ENCODE measurements around the gene ARPP21. TPM values are rescaled to one million over a fixed set of nuclear protein-coding genes. Genes with fewer than 3 reads are reported as not detected.
"Not testable (repeated sequence)": the region's sequence is repeated elsewhere in the genome, so short reads cannot be mapped to it uniquely, and the experiment has no call there.

The ARPP21 gene
- total and polyA plus RNA-seq, 7 experiments from 2014 or later: not detected

GRCh38 chr3:35601959-35602358 lies 37.4 kb upstream of the ARPP21 start:
- Histone ChIP-seq H3K27me3 (ENCODE audit: control insufficient read depth in 2 of 2, insufficient read depth in 2 of 2, low read length in 2 of 2) (no peaks in the 10 kb centered on the region), H3K4me1 (ENCODE audit: control insufficient read depth in 2 of 2, insufficient read depth in 2 of 2, low read length in 2 of 2) (no peaks in the 10 kb centered on the region), H3K36me3 (ENCODE audit: control insufficient read depth in 2 of 3, insufficient read depth in 3 of 3, low read length in 3 of 3) (no peaks in the 10 kb centered on the region), H3K27ac (ENCODE audit: low read depth, low read length) (no peak overlapping the region), H3K9me3 (ENCODE audit: control insufficient read depth in 2 of 3, low read length in 3 of 3) (no peaks in the 10 kb centered on the region), H3K4me3 (ENCODE audit: low read length) (no peak overlapping the region)
- no peak for ATAC-seq
- H3K27ac Mint-ChIP-seq: no peak overlapping the region
- no peaks in the 10 kb centered on the region for H3K36me3 Mint-ChIP-seq
- H3K4me3 Mint-ChIP-seq: no peak overlapping the region
- intact Hi-C loops (cut with micrococcal nuclease): no loop called here
- peaks cover 0 to 23% (median 2%) of the 10 kb centered on the region in 11 donors for H3K9me3 Mint-ChIP-seq
- DNase-seq: no peak
- ChIA-PET CTCF (no interaction called here), POLR2A (no interaction called here)
- H3K27me3 Mint-ChIP-seq: no peaks in the 10 kb centered on the region
- no peaks in the 10 kb centered on the region for H3K4me1 Mint-ChIP-seq

DNA sequence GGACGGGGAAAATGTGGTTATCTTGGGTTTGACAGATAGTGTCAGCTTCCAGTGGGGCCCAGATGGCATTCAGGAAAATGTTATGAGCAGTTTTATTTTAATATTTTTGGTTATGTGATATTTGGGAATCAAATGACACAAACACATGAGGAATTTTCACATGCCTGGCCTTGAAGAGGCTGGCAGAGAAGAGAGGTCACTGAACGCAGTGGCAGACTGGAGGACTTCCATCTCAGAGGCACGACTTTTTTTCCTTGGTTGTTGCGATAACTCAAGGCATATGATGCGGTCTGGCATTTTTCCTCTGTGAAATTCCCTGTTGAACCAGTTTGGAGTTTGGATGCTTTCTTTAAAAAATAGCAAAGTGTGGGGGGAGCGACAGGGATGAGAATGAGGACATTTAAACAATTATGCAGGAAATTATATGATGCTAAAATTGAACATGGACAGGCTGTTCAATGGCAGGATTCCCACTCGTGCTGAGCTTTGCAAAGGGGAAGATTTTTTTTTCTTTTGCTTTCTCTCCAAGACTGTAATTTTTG lies 36.9 kb upstream of the ARPP21 start:
- intact Hi-C loops (cut with micrococcal nuclease): no loop called here

DNA sequence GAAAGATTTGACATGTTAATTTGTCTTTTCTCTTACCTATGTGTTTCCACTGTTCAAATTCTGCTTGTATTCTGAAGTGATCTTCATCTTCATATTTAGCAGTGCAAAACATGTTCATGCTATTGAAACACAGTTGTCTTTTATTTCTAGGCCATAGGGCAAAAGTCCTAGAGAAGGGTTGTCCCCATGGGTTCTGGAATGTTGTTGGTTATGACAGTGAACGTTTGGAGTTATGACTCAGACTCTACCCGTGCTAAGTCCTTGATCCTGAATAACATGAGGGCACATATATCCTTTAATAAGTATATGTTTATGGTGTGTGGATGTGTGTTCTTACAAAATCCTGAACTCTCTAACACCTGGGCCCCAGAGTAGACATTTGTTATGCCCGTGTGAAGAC lies 23.0 kb upstream of the ARPP21 start:
- Histone ChIP-seq H3K27me3 (ENCODE audit: control insufficient read depth in 2 of 2, insufficient read depth in 2 of 2, low read length in 2 of 2) (no peaks in the 10 kb centered on the region), H3K4me3 (ENCODE audit: low read length) (no peak overlapping the region), H3K4me1 (ENCODE audit: control insufficient read depth in 2 of 2, insufficient read depth in 2 of 2, low read length in 2 of 2) (no peaks in the 10 kb centered on the region), H3K9me3 (ENCODE audit: control insufficient read depth in 2 of 3, low read length in 3 of 3) (no peaks in the 10 kb centered on the region), H3K36me3 (ENCODE audit: control insufficient read depth in 2 of 3, insufficient read depth in 3 of 3, low read length in 3 of 3) (no peaks in the 10 kb centered on the region), H3K27ac (ENCODE audit: low read depth, low read length) (no peak overlapping the region)
- H3K4me1 Mint-ChIP-seq: no peaks in the 10 kb centered on the region
- H3K36me3 Mint-ChIP-seq: no peaks in the 10 kb centered on the region
- ChIA-PET POLR2A (no interaction called here), CTCF (interaction anchor here (0.8 kb wide), 1 partner anchor 10 kb away, joined by 3 read pairs; no protein-coding TSS in a partner anchor)
- intact Hi-C loops (cut with micrococcal nuclease): no loop called here
- H3K27me3 Mint-ChIP-seq: no peaks in the 10 kb centered on the region
- peaks cover 0 to 8% (median 2%) of the 10 kb centered on the region in 11 donors for H3K9me3 Mint-ChIP-seq
- ATAC-seq (no peak), DNase-seq (no peak)
- no peak overlapping the region for H3K4me3 Mint-ChIP-seq
- no peak overlapping the region for H3K27ac Mint-ChIP-seq

More for the DNA sequence above, 36.9 kb upstream of the ARPP21 start:
- H3K27ac Mint-ChIP-seq: no peak overlapping the region
- Histone ChIP-seq H3K27ac (ENCODE audit: low read depth, low read length) (no peak overlapping the region), H3K4me3 (ENCODE audit: low read length) (no peak overlapping the region), H3K4me1 (ENCODE audit: control insufficient read depth in 2 of 2, insufficient read depth in 2 of 2, low read length in 2 of 2) (no peaks in the 10 kb centered on the region), H3K36me3 (ENCODE audit: control insufficient read depth in 2 of 3, insufficient read depth in 3 of 3, low read length in 3 of 3) (no peaks in the 10 kb centered on the region), H3K9me3 (ENCODE audit: control insufficient read depth in 2 of 3, low read length in 3 of 3) (no peaks in the 10 kb centered on the region), H3K27me3 (ENCODE audit: control insufficient read depth in 2 of 2, insufficient read depth in 2 of 2, low read length in 2 of 2) (no peaks in the 10 kb centered on the region)
- ATAC-seq (no peak), DNase-seq (no peak)
- no peaks in the 10 kb centered on the region for H3K27me3 Mint-ChIP-seq
- H3K9me3 Mint-ChIP-seq: peaks cover 0 to 23% (median 2%) of the 10 kb centered on the region in 11 donors
- POLR2A ChIA-PET: no interaction called here
- H3K36me3 Mint-ChIP-seq: no peaks in the 10 kb centered on the region
- H3K4me1 Mint-ChIP-seq: no peaks in the 10 kb centered on the region
- CTCF ChIA-PET: no interaction called here
- no peak overlapping the region for H3K4me3 Mint-ChIP-seq

DNA sequence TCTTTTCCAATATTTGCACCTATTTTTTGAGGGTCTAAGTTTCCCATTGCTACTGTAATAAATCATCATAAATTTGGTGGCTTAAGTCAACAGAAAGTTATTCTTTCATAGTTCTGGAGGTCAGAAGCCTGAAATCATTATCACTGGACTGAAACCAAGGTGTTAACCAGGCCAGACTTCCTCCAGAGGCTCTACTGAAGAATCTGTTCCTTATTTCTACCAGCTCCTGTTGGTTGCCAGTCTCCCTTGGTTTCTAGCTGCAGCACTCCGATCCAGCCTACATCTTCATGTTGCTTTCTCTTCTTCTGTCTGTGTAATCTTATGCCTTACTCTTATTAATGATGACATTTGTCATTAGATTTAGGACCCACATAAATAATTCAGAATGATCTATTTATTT lies 22.0 kb upstream of the ARPP21 start:
- H3K27ac Mint-ChIP-seq: no peak overlapping the region
- POLR2A ChIA-PET: no interaction called here
- intact Hi-C loops (cut with micrococcal nuclease): no loop called here

DNA sequence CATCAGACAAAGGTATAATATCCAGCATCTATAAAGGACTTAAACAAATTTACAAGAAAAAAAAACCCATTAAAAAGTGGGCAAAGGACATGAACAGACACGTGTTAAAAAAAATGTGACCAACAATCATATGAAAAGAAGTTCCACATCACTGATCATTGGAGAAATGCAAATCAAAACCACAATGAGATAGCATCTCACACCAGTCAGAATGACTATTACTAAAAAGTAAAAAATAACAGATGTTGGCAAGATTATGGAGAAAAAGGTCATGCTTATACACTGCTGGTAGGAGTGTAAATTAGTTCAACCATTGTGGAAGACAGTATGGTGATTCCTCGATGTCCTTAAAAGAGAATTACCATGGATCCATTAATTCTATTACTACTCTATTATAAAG lies 19.1 kb upstream of the ARPP21 start:
- DNase-seq; H3K4me1 ChIP-seq (ENCODE audit: control insufficient read depth in 2 of 2, insufficient read depth in 2 of 2, low read length in 2 of 2); H3K36me3 ChIP-seq (ENCODE audit: control insufficient read depth in 2 of 3, insufficient read depth in 3 of 3, low read length in 3 of 3); H3K4me1 Mint-ChIP-seq; H3K4me3 Mint-ChIP-seq; H3K27ac Mint-ChIP-seq; H3K27me3 Mint-ChIP-seq; H3K27ac ChIP-seq (ENCODE audit: low read depth, low read length); H3K4me3 ChIP-seq (ENCODE audit: low read length); H3K27me3 ChIP-seq (ENCODE audit: control insufficient read depth in 2 of 2, insufficient read depth in 2 of 2, low read length in 2 of 2); POLR2A ChIA-PET; intact Hi-C loops (cut with micrococcal nuclease); H3K9me3 ChIP-seq (ENCODE audit: control insufficient read depth in 2 of 3, low read length in 3 of 3); CTCF ChIA-PET; H3K9me3 Mint-ChIP-seq; H3K36me3 Mint-ChIP-seq; ATAC-seq: not testable (repeated sequence)

More for the DNA sequence above, 22.0 kb upstream of the ARPP21 start:
- H3K4me1 ChIP-seq (ENCODE audit: control insufficient read depth in 2 of 2, insufficient read depth in 2 of 2, low read length in 2 of 2): no peaks in the 10 kb centered on the region
- ATAC-seq (no peak), DNase-seq (no peak)
- Mint-ChIP-seq H3K9me3 (peaks cover 0 to 8% (median 2%) of the 10 kb centered on the region in 11 donors), H3K36me3 (no peaks in the 10 kb centered on the region), H3K4me1 (no peaks in the 10 kb centered on the region), H3K27me3 (no peaks in the 10 kb centered on the region), H3K4me3 (no peak overlapping the region)
- CTCF ChIA-PET: interaction anchor here (0.6 kb wide), 1 partner anchor 13 kb away, joined by 3 read pairs; no protein-coding TSS in a partner anchor
- H3K4me3 ChIP-seq (ENCODE audit: low read length): no peak overlapping the region
- no peaks in the 10 kb centered on the region for H3K36me3 ChIP-seq (ENCODE audit: control insufficient read depth in 2 of 3, insufficient read depth in 3 of 3, low read length in 3 of 3)
- no peaks in the 10 kb centered on the region for H3K27me3 ChIP-seq (ENCODE audit: control insufficient read depth in 2 of 2, insufficient read depth in 2 of 2, low read length in 2 of 2)
- no peak overlapping the region for H3K27ac ChIP-seq (ENCODE audit: low read depth, low read length)
- H3K9me3 ChIP-seq (ENCODE audit: control insufficient read depth in 2 of 3, low read length in 3 of 3): no peaks in the 10 kb centered on the region

DNA sequence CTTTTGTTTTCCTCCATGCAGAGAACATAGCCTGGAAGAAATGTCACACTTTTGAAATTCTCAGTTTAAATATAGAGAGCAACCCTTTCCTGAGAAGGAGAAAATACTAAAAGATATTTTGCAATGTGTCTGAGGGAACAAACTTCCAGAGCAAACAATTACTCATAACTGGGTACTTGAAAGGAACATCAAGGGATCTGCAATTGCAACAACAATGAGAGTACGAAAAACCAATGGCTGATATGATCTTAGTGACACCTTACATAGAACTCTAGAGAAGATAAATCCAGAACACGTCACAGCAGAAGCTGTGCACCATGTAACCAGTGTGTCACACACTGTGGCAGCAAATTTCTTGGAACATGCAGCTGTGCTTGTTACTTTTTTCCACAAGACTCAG lies 14.6 kb upstream of the ARPP21 start:
- POLR2A ChIA-PET: no interaction called here
- DNase-seq (no peak), ATAC-seq (no peak)
- CTCF ChIA-PET: no interaction called here
- intact Hi-C loops (cut with micrococcal nuclease): no loop called here
- no peak overlapping the region for H3K4me3 ChIP-seq (ENCODE audit: low read length)
- Mint-ChIP-seq H3K9me3 (peaks cover 0 to 2% (median 0%) of the 10 kb centered on the region in 11 donors), H3K27ac (no peak overlapping the region), H3K36me3 (no peaks in the 10 kb centered on the region), H3K4me1 (no peaks in the 10 kb centered on the region), H3K27me3 (no peaks in the 10 kb centered on the region), H3K4me3 (no peak overlapping the region)
- H3K36me3 ChIP-seq (ENCODE audit: control insufficient read depth in 2 of 3, insufficient read depth in 3 of 3, low read length in 3 of 3): no peaks in the 10 kb centered on the region
- no peaks in the 10 kb centered on the region for H3K4me1 ChIP-seq (ENCODE audit: control insufficient read depth in 2 of 2, insufficient read depth in 2 of 2, low read length in 2 of 2)
- no peak overlapping the region for H3K27ac ChIP-seq (ENCODE audit: low read depth, low read length)
- no peaks in the 10 kb centered on the region for H3K9me3 ChIP-seq (ENCODE audit: control insufficient read depth in 2 of 3, low read length in 3 of 3)
- no peaks in the 10 kb centered on the region for H3K27me3 ChIP-seq (ENCODE audit: control insufficient read depth in 2 of 2, insufficient read depth in 2 of 2, low read length in 2 of 2)

GRCh38 chr3:35633332-35634124 lies 5.8 kb upstream of the ARPP21 start:
- Histone ChIP-seq H3K4me3 (ENCODE audit: low read length) (no peak overlapping the region), H3K36me3 (ENCODE audit: control insufficient read depth in 2 of 3, insufficient read depth in 3 of 3, low read length in 3 of 3) (no peaks in the 10 kb centered on the region), H3K9me3 (ENCODE audit: control insufficient read depth in 2 of 3, low read length in 3 of 3) (no peaks in the 10 kb centered on the region), H3K27ac (ENCODE audit: low read depth, low read length) (no peak overlapping the region), H3K4me1 (ENCODE audit: control insufficient read depth in 2 of 2, insufficient read depth in 2 of 2, low read length in 2 of 2) (no peaks in the 10 kb centered on the region), H3K27me3 (ENCODE audit: control insufficient read depth in 2 of 2, insufficient read depth in 2 of 2, low read length in 2 of 2) (no peaks in the 10 kb centered on the region)
- ChIA-PET CTCF (no interaction called here), POLR2A (no interaction called here)
- intact Hi-C loops (cut with micrococcal nuclease): no loop called here
- Mint-ChIP-seq H3K36me3 (no peaks in the 10 kb centered on the region), H3K4me1 (peaks cover 0 to 1% (median 0%) of the 10 kb centered on the region in 7 donors), H3K27me3 (peaks cover 3 to 14% (median 8%) of the 10 kb centered on the region in 5 donors), H3K9me3 (peaks cover 0 to 4% (median 0%) of the 10 kb centered on the region in 11 donors), H3K4me3 (no peak overlapping the region), H3K27ac (no peak overlapping the region)
- DNase-seq: no peak
- no peak for ATAC-seq
